Heart right ventricle (tissue), 16 donors: ENCODE data around the gene MAN1C1. TPM values are rescaled to one million over a fixed set of nuclear protein-coding genes. Genes with fewer than 3 reads are reported as not detected.

ENCODE experiments used
- ATAC-seq, 8 donors: fragments of 200-7000 bp; cut with Tn5 transposase; one replicate each; pipeline ENCODE4 v1.9.1; 2020; ENCODE audit warnings: mild to moderate bottlenecking in 8 of 8, moderate library complexity in 8 of 8, moderate number of reproducible peaks in 1 of 8
- DNase-seq, 2 donors: peaks; one replicate each; pipeline ENCODE4 v3.0.0-alpha.2; 2020
- H3K27ac ChIP-seq, 10 donors: fragments of 200-600 bp; sonication (generic) in 2 of 10; one replicate each; pipeline versions ENCODE4 v1.5.0 to v1.8.0; 2020 to 2022; ENCODE audit warnings: mild to moderate bottlenecking in 3 of 10
- H3K27me3 ChIP-seq, 7 donors: fragments of 200-600 bp; one replicate each; pipeline ENCODE4 v1.8.0; 2021 to 2022; ENCODE audit warnings: mild to moderate bottlenecking in 2 of 7
- H3K36me3 ChIP-seq, 9 donors: fragments of 200-600 bp; sonication (generic) in 1 of 9; one replicate each; pipeline versions ENCODE4 v1.5.0 to v1.8.0; 2020 to 2022; ENCODE audit warnings: mild to moderate bottlenecking in 2 of 9
- H3K4me1 ChIP-seq, 9 donors: fragments of 200-600 bp; sonication (generic) in 1 of 9; one replicate each; pipeline versions ENCODE4 v1.5.0 to v1.8.0; 2020 to 2022; ENCODE audit warnings: mild to moderate bottlenecking in 4 of 9
- H3K4me3 ChIP-seq, 10 donors: fragments of 200-600 bp; sonication (generic) in 2 of 10; one replicate each; pipeline versions ENCODE4 v1.5.0 to v1.8.0; 2020 to 2022; ENCODE audit warnings: mild to moderate bottlenecking in 7 of 10, moderate library complexity in 2 of 10
- H3K9me3 ChIP-seq, 11 donors: fragments of 200-600 bp in 10 of 11; sonication (generic) in 2 of 11; one replicate each; pipeline versions ENCODE4 v1.5.0 to v1.8.0; 2013 to 2022; ENCODE audit warnings: mild to moderate bottlenecking in 2 of 11, control low read depth in 1 of 11, moderate library complexity in 1 of 11
- CTCF ChIP-seq, 9 donors: fragments of 200-600 bp; sonication (generic) in 2 of 9; IDR thresholded peaks; one replicate each; pipeline versions ENCODE4 v1.5.0 to v1.8.0; 2021 to 2022; ENCODE audit warnings: antibody characterized with exemption in 9 of 9, mild to moderate bottlenecking in 5 of 9, moderate library complexity in 1 of 9
- WGBS, 2 donors: extraction: QIAGEN DNeasy Blood & Tissue Kit; methylation state at CpG; one replicate each; pipeline ENCODE4 v1.1.7; 2013; ENCODE audit warnings: inconsistent platforms in 1 of 2; 5-methylcytosine and 5-hydroxymethylcytosine counted together
- intact Hi-C, 10 donors: fragments of 100-400 bp; cut with DNase I; formaldehyde crosslinking; loops; one replicate each; pipeline versions ENCODE4 v1.11.1 to v1.14.2; 2022
- polyA plus RNA-seq, 2 donors: library from polyadenylated mRNA; stranded (reverse); fragments of 200-250 nt; gene quantifications; one replicate each; pipeline ENCODE4 v1.2.3, GENCODE V29; 2013
- total RNA-seq, 10 donors: library from RNA; stranded (reverse); fragmentation: NEBNext Ultra II Directional in 3 of 10; extraction: Animal tissue kit (Norgen Biotek cat#: 25700) in 3 of 10; gene quantifications; one replicate each; pipeline versions ENCODE4 v1.2.1 to v1.2.4, GENCODE V29; 2021 to 2023
- donor health status: Arrhythmogenic right ventricular cardiomyopathy.
- donor health status: ischemic (EF 13 %, LVEDD 7.1; RV severe dilation, severe dysfunction).
- donor health status: healthy with polysubstance abuse.
- donor health status: DM: no; HTN: yes; CAD: no.
- donor health status: DM: no; HTN: no; CAD: no.
- donor health status: ischemic (EF 25% LVEDD 6.9; RV normal size, moderate dysfunction).
- donor health status: ischemic (EF 25% LVEDD 5.7; RV mildly dilated, moderate dysfunction).
- donor health status: healthy.
- donor health status: DM: yes; HTN: yes; CAD: no.
- donor health status: Ischemic cardiomyopathy.
- donor health status: ischemic (EF 35%, LVEDD 5.7; RV mildly dilated, moderate dysfunction).
- donor health status: nonischemic (EF 11% LVEDD 7.7; RV severe dilation, severe dysfunction).
- donor health status: DM: yes; HTN: yes; CAD: no.
- donor health status: PGD.
- donor health status: ischemic (EF 29% LVEDD 5.4; RV normal size, mild dysfunction).
- donor health status: nonischemic (EF 23%, LVEDD 6.1; RV moderate dilation, normal function).

The MAN1C1 gene
- total and polyA plus RNA-seq, 12 donors = 9.7 to 23.4 (median 13.4) TPM

GRCh38 chr1:25735956-25736529 is 119.5 kb downstream of the MAN1C1 start:
- Histone ChIP-seq H3K9me3 (peaks cover 0 to 8% (median 3%) of the 10 kb centered on the region in 11 donors), H3K27me3 (no peaks in the 10 kb centered on the region), H3K36me3 (no peaks in the 10 kb centered on the region), H3K4me1 (peaks cover 5 to 50% (median 14%) of the 10 kb centered on the region in 9 donors), H3K4me3 (no peak overlapping the region), H3K27ac (peak overlapping the region in 9 of 10 donors; percentile 3 to 77 (median 44))
- intact Hi-C loops = loop anchor here in 1 of 10 donors (5.0 kb wide), 1 partner anchor 34 kb away; no protein-coding TSS in a partner anchor
- DNase-seq (peak in 1 of 2 donors; percentile 35), ATAC-seq (peak; percentile 56 to 90 (median 78))
- WGBS, 2 donors = 93 to 94% methylated on average over 1 of the region's 1 CpG
- no peak for TF ChIP-seq CTCF (IDR thresholded peaks at IDR 0.05)

GRCh38 chr1:25737130-25737529 is 120.5 kb downstream of the MAN1C1 start:
- Histone ChIP-seq H3K4me3 (no peak overlapping the region), H3K4me1 (peaks cover 5 to 57% (median 14%) of the 10 kb centered on the region in 9 donors), H3K27ac (peak overlapping the region in 8 of 10 donors; percentile 23 to 77 (median 42)), H3K36me3 (no peaks in the 10 kb centered on the region), H3K9me3 (peaks cover 0 to 8% (median 3%) of the 10 kb centered on the region in 11 donors), H3K27me3 (no peaks in the 10 kb centered on the region)
- DNase-seq (peak in 1 of 2 donors; percentile 19), ATAC-seq (peak in 7 of 8 donors; percentile 32 to 68 (median 50))
- WGBS, 2 donors = 61% methylated on average over 6 of the region's 6 CpGs
- no peak for TF ChIP-seq CTCF (IDR thresholded peaks at IDR 0.05)
- intact Hi-C loops = loop anchor here in 1 of 10 donors (5.0 kb wide), 1 partner anchor 35 kb away; no protein-coding TSS in a partner anchor

GRCh38 chr1:25738499-25738898 is 121.9 kb downstream of the MAN1C1 start:
- no peak for TF ChIP-seq CTCF (IDR thresholded peaks at IDR 0.05)
- Histone ChIP-seq H3K27me3 (no peaks in the 10 kb centered on the region), H3K9me3 (peaks cover 0 to 8% (median 3%) of the 10 kb centered on the region in 11 donors), H3K36me3 (no peaks in the 10 kb centered on the region), H3K27ac (no peak overlapping the region), H3K4me3 (no peak overlapping the region), H3K4me1 (peaks cover 13 to 61% (median 28%) of the 10 kb centered on the region in 9 donors)
- WGBS, 2 donors = 77 to 86% methylated on average over 2 of the region's 2 CpGs
- intact Hi-C loops = loop anchor here in 1 of 10 donors (5.0 kb wide), 1 partner anchor 36 kb away; no protein-coding TSS in a partner anchor
- ATAC-seq (no peak), DNase-seq (no peak)

GRCh38 chr1:25739341-25739740 is 122.8 kb downstream of the MAN1C1 start:
- H3K9me3 ChIP-seq = peaks cover 0 to 8% (median 3%) of the 10 kb centered on the region in 11 donors
- DNase-seq (no peak), ATAC-seq (no peak)
- no peaks in the 10 kb centered on the region for H3K27me3 ChIP-seq
- no peak for TF ChIP-seq CTCF (IDR thresholded peaks at IDR 0.05)
- no peak overlapping the region for H3K4me3 ChIP-seq
- H3K4me1 ChIP-seq = peaks cover 17 to 64% (median 36%) of the 10 kb centered on the region in 9 donors
- intact Hi-C loops = loop anchor here in 1 of 10 donors (5.0 kb wide), 1 partner anchor 37 kb away; no protein-coding TSS in a partner anchor
- 79 to 85% methylated on average over 4 of the region's 4 CpGs for WGBS, 2 donors
- H3K36me3 ChIP-seq = no peaks in the 10 kb centered on the region
- no peak overlapping the region for H3K27ac ChIP-seq
